H9 (cell line): ENCODE results near the gene KPTN. TPM values are rescaled to one million over a fixed set of nuclear protein-coding genes. Genes with fewer than 3 reads are reported as not detected.

ENCODE experiments used
- DNase-seq: peaks from one replicate; pipeline ENCODE4 v3.0.0-alpha.2; 2017
- H2AFZ ChIP-seq: one replicate; pipeline ENCODE4 v1.6.1; 2013; ENCODE audit warnings: mild to moderate bottlenecking, low read length, control low read depth, moderate library complexity
- H2AK5ac ChIP-seq: 2 replicates; pipeline ENCODE4 v1.6.1; 2013; ENCODE audit warnings: low read length, control low read depth, mixed read lengths; ENCODE audit not compliant: insufficient read length
- H2BK120ac ChIP-seq: one replicate; pipeline ENCODE4 v1.6.1; 2013; ENCODE audit warnings: low read depth, mild to moderate bottlenecking, low read length, control low read depth, inconsistent platforms; ENCODE audit not compliant: poor library complexity, severe bottlenecking
- H2BK12ac ChIP-seq: 2 replicates; pipeline ENCODE4 v1.6.1; 2013; ENCODE audit warnings: low read length, control low read depth, mixed read lengths, low read depth; ENCODE audit not compliant: insufficient read length
- H2BK15ac ChIP-seq: 2 replicates; pipeline ENCODE4 v1.6.1; 2013; ENCODE audit warnings: low read depth, low read length, control low read depth
- H2BK20ac ChIP-seq: one replicate; pipeline ENCODE4 v1.6.1; 2013; ENCODE audit warnings: low read depth, mild to moderate bottlenecking, low read length, control low read depth, inconsistent platforms; ENCODE audit not compliant: poor library complexity, severe bottlenecking
- H2BK5ac ChIP-seq: 2 replicates; pipeline ENCODE4 v1.6.1; 2013; ENCODE audit warnings: low read length, control low read depth, mixed read lengths; ENCODE audit not compliant: insufficient read length
- H3K14ac ChIP-seq: 2 replicates; pipeline ENCODE4 v1.6.1; 2013; ENCODE audit warnings: low read length, control low read depth; ENCODE audit not compliant: insufficient read depth
- H3K18ac ChIP-seq: 2 replicates; pipeline ENCODE4 v1.6.1; 2013; ENCODE audit warnings: low read depth, mild to moderate bottlenecking, mixed read lengths, low read length, control low read depth; ENCODE audit not compliant: insufficient read length
- H3K23ac ChIP-seq: 2 replicates; pipeline ENCODE4 v1.6.1; 2013; ENCODE audit warnings: low read length, control low read depth, mixed read lengths, low read depth; ENCODE audit not compliant: insufficient read length
- H3K23me2 ChIP-seq: 2 replicates; pipeline ENCODE4 v1.6.1; 2013; ENCODE audit warnings: low read depth, mild to moderate bottlenecking, mixed read lengths, low read length, control low read depth; ENCODE audit not compliant: insufficient read length, poor library complexity, severe bottlenecking
- H3K27ac ChIP-seq: 2 replicates; pipeline ENCODE4 v1.5.1; 2013; ENCODE audit warnings: low read length, control low read depth, mixed read lengths, low read depth; ENCODE audit not compliant: insufficient read length
- H3K27me3 ChIP-seq: 2 replicates; pipeline ENCODE4 v1.6.1; 2013; ENCODE audit warnings: low read length, control low read depth, inconsistent platforms; ENCODE audit not compliant: insufficient read depth
- H3K4ac ChIP-seq: 2 replicates; pipeline ENCODE4 v1.6.1; 2013; ENCODE audit warnings: low read depth, mild to moderate bottlenecking, control low read depth, inconsistent platforms, low read length, moderate library complexity
- H3K4me1 ChIP-seq: 2 replicates; pipeline ENCODE4 v1.6.1; 2013; ENCODE audit warnings: low read length, control low read depth, inconsistent platforms; ENCODE audit not compliant: insufficient read depth
- H3K4me2 ChIP-seq: 2 replicates; pipeline ENCODE4 v1.6.1; 2013; ENCODE audit warnings: low read length, control low read depth, mixed read lengths; ENCODE audit not compliant: insufficient read length, insufficient read depth
- H3K56ac ChIP-seq: 2 replicates; pipeline ENCODE4 v1.6.1; 2013; ENCODE audit warnings: low read depth, mild to moderate bottlenecking, mixed read lengths, low read length, control low read depth; ENCODE audit not compliant: insufficient read length
- H3K79me1 ChIP-seq: 2 replicates; pipeline ENCODE4 v1.6.1; 2013; ENCODE audit warnings: low read depth, mild to moderate bottlenecking, moderate library complexity, low read length, control low read depth, inconsistent platforms; ENCODE audit not compliant: insufficient read depth, poor library complexity, severe bottlenecking
- H3K79me2 ChIP-seq: 2 replicates; pipeline ENCODE4 v1.6.1; 2013; ENCODE audit warnings: low read length, control low read depth, inconsistent platforms; ENCODE audit not compliant: insufficient read depth
- H3K9ac ChIP-seq: 2 replicates; pipeline ENCODE4 v1.6.1; 2013; ENCODE audit warnings: low read length, control low read depth, mixed read lengths; ENCODE audit not compliant: insufficient read length; ENCODE audit errors: extremely low read depth
- H3K9me3 ChIP-seq: one replicate; pipeline ENCODE4 v1.6.1; 2013; ENCODE audit warnings: low read depth, low read length, inconsistent platforms; ENCODE audit not compliant: control insufficient read depth
- H3T11ph ChIP-seq: one replicate; pipeline ENCODE4 v1.6.1; 2013; ENCODE audit warnings: mild to moderate bottlenecking, low read length, control low read depth, inconsistent platforms
- H4K20me1 ChIP-seq: one replicate; pipeline ENCODE4 v1.6.1; 2013; ENCODE audit not compliant: control insufficient read depth, insufficient read length, insufficient read depth
- H4K5ac ChIP-seq: 2 replicates; pipeline ENCODE4 v1.6.1; 2013; ENCODE audit warnings: low read depth, mild to moderate bottlenecking, mixed read lengths, low read length, control low read depth; ENCODE audit not compliant: insufficient read length
- H4K8ac ChIP-seq: replicated peaks from 2 replicates; pipeline ENCODE4 v1.6.1; 2013; ENCODE audit warnings: low read length, control low read depth, mixed read lengths, low read depth; ENCODE audit not compliant: insufficient read length
- H4K91ac ChIP-seq: 2 replicates; pipeline ENCODE4 v1.6.1; 2013; ENCODE audit warnings: low read depth, mild to moderate bottlenecking, moderate library complexity, mixed read lengths, low read length, control low read depth; ENCODE audit not compliant: insufficient read length
- H3K27ac Mint-ChIP-seq, 3 experiments: 2 replicates in 2 of 3; 3 replicates in 1 of 3; pipeline ENCODE4 v1.8.0; 2020 to 2021; ENCODE audit warnings: mixed read lengths in 3 of 3, mild to moderate bottlenecking in 1 of 3, moderate library complexity in 1 of 3
- H3K27me3 Mint-ChIP-seq: 2 replicates; pipeline ENCODE4 v1.8.0; 2021; ENCODE audit warnings: low read depth, mild to moderate bottlenecking, moderate library complexity, mixed read lengths
- H3K36me3 Mint-ChIP-seq, 3 experiments: 2 replicates in 2 of 3; 3 replicates in 1 of 3; pipeline ENCODE4 v1.8.0; 2020 to 2021; ENCODE audit warnings: low read depth in 3 of 3, mixed read lengths in 3 of 3; ENCODE audit not compliant: insufficient read depth in 1 of 3
- H3K4me1 Mint-ChIP-seq, 2 experiments: 2 replicates each; pipeline ENCODE4 v1.8.0; 2020; ENCODE audit warnings: mixed read lengths in 2 of 2
- H3K4me3 Mint-ChIP-seq, 2 experiments: 2 replicates in 1 of 2; 3 replicates in 1 of 2; pipeline ENCODE4 v1.8.0; 2020 to 2021; ENCODE audit warnings: mild to moderate bottlenecking in 2 of 2, mixed read lengths in 2 of 2, moderate library complexity in 1 of 2
- H3K9me3 Mint-ChIP-seq, 2 experiments: 2 replicates in 1 of 2; 3 replicates in 1 of 2; pipeline ENCODE4 v1.8.0; 2020; ENCODE audit warnings: mild to moderate bottlenecking in 2 of 2, mixed read lengths in 2 of 2, moderate library complexity in 1 of 2
- WGBS: extraction: QIAGEN DNeasy Blood & Tissue Kit; methylation state at CpG from one replicate; pipeline ENCODE4 v1.1.7; 2013; ENCODE audit warnings: missing lambda C conversion rate, low lambda C conversion rate, mixed read lengths; ENCODE audit not compliant: insufficient read length; ENCODE audit errors: extremely low coverage; 5-methylcytosine and 5-hydroxymethylcytosine counted together
- total RNA-seq: library from RNA; stranded (reverse); gene quantifications from 2 replicates; pipeline ENCODE4 v1.2.1, GENCODE V29; 2021
- TF ChIP-seq, protein P1 (sequence below): fragments of 200-600 bp; sonication (generic); conservative IDR thresholded peaks from 3 replicates; pipeline ENCODE4 v1.8.0; 2021; ENCODE audit warnings: antibody characterized with exemption, mild to moderate bottlenecking

The KPTN gene
- total RNA-seq, 1 experiment from 2014 or later: 35.4 TPM

DNA sequence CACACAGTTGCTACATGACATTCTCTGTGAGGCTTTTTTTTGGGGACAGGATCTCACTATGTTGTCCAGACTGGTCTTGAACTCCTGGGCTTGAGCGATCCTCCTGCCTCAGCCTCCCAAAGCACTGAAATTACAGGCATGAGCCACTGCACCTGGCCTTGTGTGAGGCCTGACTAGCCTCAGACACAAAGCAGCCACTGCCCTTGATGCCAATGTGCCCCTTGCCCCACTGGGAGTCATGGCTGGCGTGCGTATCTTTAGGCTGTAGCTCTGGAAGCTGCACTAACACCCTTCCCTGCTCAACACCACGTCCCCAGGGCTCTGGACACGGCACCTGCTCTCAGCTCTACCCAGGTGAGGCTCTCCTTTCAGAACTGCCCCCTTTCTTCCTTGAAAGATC lies 14.5 kb upstream of the KPTN start:
- no peak overlapping the region for H3K27ac ChIP-seq
- no peak overlapping the region for H2AFZ ChIP-seq
- no peaks in the 10 kb centered on the region for H4K20me1 ChIP-seq
- H3K9me3 ChIP-seq: no peaks in the 10 kb centered on the region
- no peaks in the 10 kb centered on the region for H3K23me2 ChIP-seq
- peak overlapping the region; percentile 38 to 55 (median 53); a peak in 4 of 7 replicates for H3K27ac Mint-ChIP-seq
- no peak overlapping the region for H3T11ph ChIP-seq
- WGBS: no CpG with 5 or more reads among the region's 5 CpGs
- no peak overlapping the region for H3K23ac ChIP-seq
- H2AK5ac ChIP-seq: no peak overlapping the region
- H3K27me3 Mint-ChIP-seq: no peaks in the 10 kb centered on the region
- no peaks in the 10 kb centered on the region for H3K9me3 Mint-ChIP-seq
- H3K4me1 Mint-ChIP-seq: peaks cover 0 to 26% of the 10 kb centered on the region in 2 experiments; a peak in 2 of 4 replicates
- H4K5ac ChIP-seq: no peak overlapping the region
- H2BK5ac ChIP-seq: no peak overlapping the region
- no peak overlapping the region for H3K9ac ChIP-seq
- no peak overlapping the region for H3K4me2 ChIP-seq
- DNase-seq: no peak
- peaks cover 3 to 23% (median 16%) of the 10 kb centered on the region in 3 experiments; a peak in 5 of 7 replicates for H3K36me3 Mint-ChIP-seq
- no peak overlapping the region for H3K14ac ChIP-seq
- H4K8ac ChIP-seq: no peak overlapping the region
- H3K79me2 ChIP-seq: no peaks in the 10 kb centered on the region
- no peaks in the 10 kb centered on the region; the same call in 1 of the 2 replicates for H3K4me1 ChIP-seq
- H3K27me3 ChIP-seq: no peaks in the 10 kb centered on the region
- TF ChIP-seq, protein P1, sequence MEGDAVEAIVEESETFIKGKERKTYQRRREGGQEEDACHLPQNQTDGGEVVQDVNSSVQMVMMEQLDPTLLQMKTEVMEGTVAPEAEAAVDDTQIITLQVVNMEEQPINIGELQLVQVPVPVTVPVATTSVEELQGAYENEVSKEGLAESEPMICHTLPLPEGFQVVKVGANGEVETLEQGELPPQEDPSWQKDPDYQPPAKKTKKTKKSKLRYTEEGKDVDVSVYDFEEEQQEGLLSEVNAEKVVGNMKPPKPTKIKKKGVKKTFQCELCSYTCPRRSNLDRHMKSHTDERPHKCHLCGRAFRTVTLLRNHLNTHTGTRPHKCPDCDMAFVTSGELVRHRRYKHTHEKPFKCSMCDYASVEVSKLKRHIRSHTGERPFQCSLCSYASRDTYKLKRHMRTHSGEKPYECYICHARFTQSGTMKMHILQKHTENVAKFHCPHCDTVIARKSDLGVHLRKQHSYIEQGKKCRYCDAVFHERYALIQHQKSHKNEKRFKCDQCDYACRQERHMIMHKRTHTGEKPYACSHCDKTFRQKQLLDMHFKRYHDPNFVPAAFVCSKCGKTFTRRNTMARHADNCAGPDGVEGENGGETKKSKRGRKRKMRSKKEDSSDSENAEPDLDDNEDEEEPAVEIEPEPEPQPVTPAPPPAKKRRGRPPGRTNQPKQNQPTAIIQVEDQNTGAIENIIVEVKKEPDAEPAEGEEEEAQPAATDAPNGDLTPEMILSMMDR: no peak
- no peak overlapping the region for H3K56ac ChIP-seq
- no peak overlapping the region for H2BK20ac ChIP-seq
- H2BK15ac ChIP-seq: no peak overlapping the region
- no peaks in the 10 kb centered on the region for H3K79me1 ChIP-seq
- H3K4me3 Mint-ChIP-seq: no peak overlapping the region; a peak in 1 of 5 replicates
- H3K4ac ChIP-seq: no peak overlapping the region
- H3K18ac ChIP-seq: no peak overlapping the region
- no peak overlapping the region for H2BK12ac ChIP-seq
- no peak overlapping the region for H4K91ac ChIP-seq
- no peak overlapping the region for H2BK120ac ChIP-seq
